Panc1 (cell line): ENCODE results near the gene DOCK3.

ENCODE experiments used
- POLR2AphosphoS5 ChIP-seq: IDR thresholded peaks from 2 replicates; pipeline ENCODE4 v1.6.1; 2012; ENCODE audit warnings: mild to moderate bottlenecking, low read depth, low read length, moderate library complexity
- TF ChIP-seq, protein P1 (sequence below): fragments of 450-650 bp; IDR thresholded peaks from 2 replicates; pipeline ENCODE4 v1.5.1; 2017; ENCODE audit warnings: mild to moderate bottlenecking
- TF ChIP-seq, protein P2 (sequence below), 2 experiments: IDR thresholded peaks; 2 replicates each; pipeline ENCODE4 v1.6.1; 2011 to 2012; ENCODE audit warnings: low read depth in 2 of 2, control low read depth in 1 of 2, low read length in 1 of 2, mild to moderate bottlenecking in 1 of 2, moderate library complexity in 1 of 2; ENCODE audit not compliant: insufficient read depth in 1 of 2

DNA sequence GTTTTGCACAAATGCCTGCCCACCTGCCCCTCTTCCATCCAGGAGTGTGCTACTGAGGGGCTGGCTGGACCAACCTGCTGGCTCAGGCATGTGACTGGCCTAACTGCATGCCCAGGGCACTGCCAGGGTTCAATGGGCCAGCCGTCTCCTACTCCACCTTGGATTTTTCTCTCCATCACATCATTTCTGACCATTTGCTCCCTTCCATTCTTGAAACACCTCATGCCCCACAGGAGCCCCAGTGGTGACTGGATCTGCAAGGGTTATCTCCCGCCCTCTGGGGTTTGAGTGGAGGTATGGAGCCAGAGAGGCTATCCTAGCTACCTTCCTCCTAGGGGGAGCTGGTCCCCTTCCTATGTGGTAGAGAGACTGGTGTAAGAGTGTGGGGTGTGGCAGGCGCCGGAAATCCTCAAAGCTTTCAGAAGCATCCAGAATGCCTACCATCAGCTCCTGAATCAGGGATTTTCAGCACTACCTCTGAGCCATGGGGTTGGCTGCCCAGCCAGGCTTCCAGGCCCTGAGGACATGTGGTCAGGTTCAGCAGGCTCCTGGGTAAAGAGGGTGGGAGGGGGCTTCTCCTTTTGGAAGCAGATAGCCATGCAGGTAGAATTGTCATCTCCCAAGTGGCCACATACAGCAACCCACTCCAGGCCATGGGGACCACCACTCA lies 707.5 kb downstream of the DOCK3 start:
- TF ChIP-seq, protein P1, sequence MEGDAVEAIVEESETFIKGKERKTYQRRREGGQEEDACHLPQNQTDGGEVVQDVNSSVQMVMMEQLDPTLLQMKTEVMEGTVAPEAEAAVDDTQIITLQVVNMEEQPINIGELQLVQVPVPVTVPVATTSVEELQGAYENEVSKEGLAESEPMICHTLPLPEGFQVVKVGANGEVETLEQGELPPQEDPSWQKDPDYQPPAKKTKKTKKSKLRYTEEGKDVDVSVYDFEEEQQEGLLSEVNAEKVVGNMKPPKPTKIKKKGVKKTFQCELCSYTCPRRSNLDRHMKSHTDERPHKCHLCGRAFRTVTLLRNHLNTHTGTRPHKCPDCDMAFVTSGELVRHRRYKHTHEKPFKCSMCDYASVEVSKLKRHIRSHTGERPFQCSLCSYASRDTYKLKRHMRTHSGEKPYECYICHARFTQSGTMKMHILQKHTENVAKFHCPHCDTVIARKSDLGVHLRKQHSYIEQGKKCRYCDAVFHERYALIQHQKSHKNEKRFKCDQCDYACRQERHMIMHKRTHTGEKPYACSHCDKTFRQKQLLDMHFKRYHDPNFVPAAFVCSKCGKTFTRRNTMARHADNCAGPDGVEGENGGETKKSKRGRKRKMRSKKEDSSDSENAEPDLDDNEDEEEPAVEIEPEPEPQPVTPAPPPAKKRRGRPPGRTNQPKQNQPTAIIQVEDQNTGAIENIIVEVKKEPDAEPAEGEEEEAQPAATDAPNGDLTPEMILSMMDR, result no peak
- no peak for TF ChIP-seq POLR2AphosphoS5
- TF ChIP-seq, protein P2, sequence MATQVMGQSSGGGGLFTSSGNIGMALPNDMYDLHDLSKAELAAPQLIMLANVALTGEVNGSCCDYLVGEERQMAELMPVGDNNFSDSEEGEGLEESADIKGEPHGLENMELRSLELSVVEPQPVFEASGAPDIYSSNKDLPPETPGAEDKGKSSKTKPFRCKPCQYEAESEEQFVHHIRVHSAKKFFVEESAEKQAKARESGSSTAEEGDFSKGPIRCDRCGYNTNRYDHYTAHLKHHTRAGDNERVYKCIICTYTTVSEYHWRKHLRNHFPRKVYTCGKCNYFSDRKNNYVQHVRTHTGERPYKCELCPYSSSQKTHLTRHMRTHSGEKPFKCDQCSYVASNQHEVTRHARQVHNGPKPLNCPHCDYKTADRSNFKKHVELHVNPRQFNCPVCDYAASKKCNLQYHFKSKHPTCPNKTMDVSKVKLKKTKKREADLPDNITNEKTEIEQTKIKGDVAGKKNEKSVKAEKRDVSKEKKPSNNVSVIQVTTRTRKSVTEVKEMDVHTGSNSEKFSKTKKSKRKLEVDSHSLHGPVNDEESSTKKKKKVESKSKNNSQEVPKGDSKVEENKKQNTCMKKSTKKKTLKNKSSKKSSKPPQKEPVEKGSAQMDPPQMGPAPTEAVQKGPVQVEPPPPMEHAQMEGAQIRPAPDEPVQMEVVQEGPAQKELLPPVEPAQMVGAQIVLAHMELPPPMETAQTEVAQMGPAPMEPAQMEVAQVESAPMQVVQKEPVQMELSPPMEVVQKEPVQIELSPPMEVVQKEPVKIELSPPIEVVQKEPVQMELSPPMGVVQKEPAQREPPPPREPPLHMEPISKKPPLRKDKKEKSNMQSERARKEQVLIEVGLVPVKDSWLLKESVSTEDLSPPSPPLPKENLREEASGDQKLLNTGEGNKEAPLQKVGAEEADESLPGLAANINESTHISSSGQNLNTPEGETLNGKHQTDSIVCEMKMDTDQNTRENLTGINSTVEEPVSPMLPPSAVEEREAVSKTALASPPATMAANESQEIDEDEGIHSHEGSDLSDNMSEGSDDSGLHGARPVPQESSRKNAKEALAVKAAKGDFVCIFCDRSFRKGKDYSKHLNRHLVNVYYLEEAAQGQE (IDR thresholded peaks at IDR 0.05; ENCODE audit: insufficient read depth in 1 of 2, low read depth in 2 of 2, low read length in 1 of 2), result no peak
